Hepatocyte (in vitro differentiated cells): Measurements from ENCODE around the gene CNTNAP1. TPM values are rescaled to one million over a fixed set of nuclear protein-coding genes. Genes with fewer than 3 reads are reported as not detected.

Source experiments
- DNase-seq: peaks from one replicate; pipeline ENCODE4 v3.0.0-alpha.2; 2016; ENCODE audit warnings: low spot score
- H2AFZ ChIP-seq: fragments of 200-600 bp; sonication (generic); 2 replicates; pipeline ENCODE4 v1.6.0; 2016; ENCODE audit warnings: antibody characterized with exemption, mild to moderate bottlenecking
- H3K27ac ChIP-seq: fragments of 200-600 bp; sonication (generic); 2 replicates; pipeline ENCODE4 v1.5.1; 2016; ENCODE audit warnings: mild to moderate bottlenecking
- H3K27me3 ChIP-seq: fragments of 200-600 bp; sonication (generic); 2 replicates; pipeline ENCODE4 v1.6.1; 2016
- H3K36me3 ChIP-seq: fragments of 200-600 bp; sonication (generic); replicated peaks from 2 replicates; pipeline ENCODE4 v1.5.1; 2016; ENCODE audit warnings: low read depth; ENCODE audit not compliant: insufficient read depth
- H3K4me1 ChIP-seq: fragments of 200-600 bp; sonication (generic); 2 replicates; pipeline ENCODE4 v1.5.1; 2016; ENCODE audit warnings: mild to moderate bottlenecking, moderate library complexity; ENCODE audit not compliant: insufficient read depth
- H3K4me2 ChIP-seq: fragments of 200-600 bp; sonication (generic); 2 replicates; pipeline ENCODE4 v1.6.0; 2016
- H3K4me3 ChIP-seq: fragments of 200-600 bp; sonication (generic); 2 replicates; pipeline ENCODE4 v1.5.1; 2016; ENCODE audit warnings: mild to moderate bottlenecking
- H3K79me2 ChIP-seq: fragments of 200-600 bp; sonication (generic); 2 replicates; pipeline ENCODE4 v1.6.0; 2017; ENCODE audit warnings: mild to moderate bottlenecking
- H3K9me2 ChIP-seq: fragments of 200-600 bp; sonication (generic); replicated peaks from 2 replicates; pipeline ENCODE4 v1.6.0; 2017; ENCODE audit warnings: mild to moderate bottlenecking; ENCODE audit not compliant: insufficient read depth
- H3K9me3 ChIP-seq: fragments of 200-600 bp; sonication (generic); 2 replicates; pipeline ENCODE4 v1.5.1; 2016; ENCODE audit warnings: low read depth, mild to moderate bottlenecking
- H4K20me1 ChIP-seq: fragments of 200-600 bp; sonication (generic); 2 replicates; pipeline ENCODE4 v1.6.0; 2016; ENCODE audit warnings: mild to moderate bottlenecking; ENCODE audit not compliant: insufficient read depth, poor library complexity, severe bottlenecking
- CTCF ChIP-seq: fragments of 200-600 bp; sonication (generic); IDR thresholded peaks from 2 replicates; pipeline ENCODE4 v1.5.1; 2016; ENCODE audit warnings: antibody characterized with exemption, mild to moderate bottlenecking; ENCODE audit not compliant: poor library complexity
- EZH2 ChIP-seq: fragments of 200-600 bp; sonication (generic); IDR thresholded peaks from 2 replicates; pipeline ENCODE4 v1.6.1; 2016; ENCODE audit warnings: antibody characterized with exemption, mild to moderate bottlenecking, borderline replicate concordance
- EZH2phosphoT487 ChIP-seq: fragments of 200-600 bp; sonication (generic); IDR thresholded peaks from one replicate; pipeline ENCODE4 v1.6.1; 2018; ENCODE audit warnings: antibody characterized with exemption, mild to moderate bottlenecking, low read depth, moderate library complexity; ENCODE audit not compliant: unreplicated experiment, severe bottlenecking
- WGBS: methylation state at CpG from one replicate; pipeline ENCODE4 v1.1.6; 2016; ENCODE audit warnings: low lambda C conversion rate; ENCODE audit errors: missing lambda C conversion rate; 5-methylcytosine and 5-hydroxymethylcytosine counted together
- polyA plus RNA-seq: library from polyadenylated mRNA; unstranded; fragments of >200 nt; fragmentation: Nextera tagmentation; extraction: Ambion mirVana; gene quantifications from 2 replicates; pipeline ENCODE4 v1.2.1, GENCODE V29; 2016
- total RNA-seq: library from RNA; depleted of rRNA; stranded (reverse); fragments of >200 nt; gene quantifications from 2 replicates; pipeline ENCODE4 v1.2.3, GENCODE V29; 2014

Gene CNTNAP1
- total and polyA plus RNA-seq, 2 experiments from 2014 or later = 2.6 to 4.4 TPM

GRCh38 chr17:42692489-42692888 lies 10.2 kb downstream of the CNTNAP1 start:
- Histone ChIP-seq H3K79me2 (no peaks in the 10 kb centered on the region), H3K9me2 (no peaks in the 10 kb centered on the region), H3K4me1 (no peaks in the 10 kb centered on the region), H2AFZ (no peak overlapping the region), H3K4me3 (no peak overlapping the region), H3K27me3 (no peaks in the 10 kb centered on the region), H3K36me3 (no peaks in the 10 kb centered on the region), H3K9me3 (no peaks in the 10 kb centered on the region), H3K4me2 (no peak overlapping the region), H3K27ac (no peak overlapping the region), H4K20me1 (no peaks in the 10 kb centered on the region)
- WGBS = 93% methylated on average over 11 of the region's 11 CpGs
- TF ChIP-seq EZH2phosphoT487 = no peak
- no peak for DNase-seq

- WGBS = 87% methylated on average over 3 of the region's 3 CpGs
These were observed 12.2 kb downstream of the CNTNAP1 start for GRCh38 chr17:42694524-42694923.

GRCh38 chr17:42695500-42695899 lies 13.2 kb downstream of the CNTNAP1 start:
- no peak for DNase-seq
- no peaks in the 10 kb centered on the region for H3K9me3 ChIP-seq
- TF ChIP-seq CTCF (no peak), EZH2 (no peak), EZH2phosphoT487 (no peak)

More at GRCh38 chr17:42694524-42694923, 12.2 kb downstream of the CNTNAP1 start:
- TF ChIP-seq EZH2phosphoT487 = no peak
- TF ChIP-seq CTCF = no peak
- TF ChIP-seq EZH2 = no peak
- no peaks in the 10 kb centered on the region for H3K9me3 ChIP-seq
- no peak overlapping the region for H3K4me3 ChIP-seq
- no peaks in the 10 kb centered on the region for H3K36me3 ChIP-seq
- no peak for DNase-seq
- no peaks in the 10 kb centered on the region for H3K79me2 ChIP-seq
- H2AFZ ChIP-seq = no peak overlapping the region
- no peaks in the 10 kb centered on the region for H3K9me2 ChIP-seq
- no peaks in the 10 kb centered on the region for H3K4me1 ChIP-seq
- H4K20me1 ChIP-seq = no peaks in the 10 kb centered on the region
- no peak overlapping the region for H3K27ac ChIP-seq
- no peaks in the 10 kb centered on the region for H3K27me3 ChIP-seq
- no peak overlapping the region for H3K4me2 ChIP-seq

GRCh38 chr17:42697108-42697811 lies 14.9 kb downstream of the CNTNAP1 start:
- Histone ChIP-seq H3K4me3 (no peak overlapping the region), H3K36me3 (no peaks in the 10 kb centered on the region)
- WGBS = 97% methylated on average over 19 of the region's 19 CpGs

More at GRCh38 chr17:42695500-42695899, 13.2 kb downstream of the CNTNAP1 start:
- Histone ChIP-seq H3K79me2 (no peaks in the 10 kb centered on the region), H3K4me2 (no peak overlapping the region), H3K27me3 (no peaks in the 10 kb centered on the region), H3K9me2 (no peaks in the 10 kb centered on the region), H3K4me1 (no peaks in the 10 kb centered on the region), H2AFZ (no peak overlapping the region), H3K36me3 (no peaks in the 10 kb centered on the region), H3K4me3 (no peak overlapping the region), H4K20me1 (no peaks in the 10 kb centered on the region), H3K27ac (no peak overlapping the region)
- 97% methylated on average over 20 of the region's 20 CpGs for WGBS

More at GRCh38 chr17:42697108-42697811, 14.9 kb downstream of the CNTNAP1 start:
- no peak for TF ChIP-seq EZH2phosphoT487
- TF ChIP-seq CTCF = no peak
- no peak for TF ChIP-seq EZH2
- DNase-seq = no peak
- Histone ChIP-seq H3K4me1 (no peaks in the 10 kb centered on the region), H3K4me2 (no peak overlapping the region), H3K9me3 (no peaks in the 10 kb centered on the region), H3K9me2 (no peaks in the 10 kb centered on the region), H4K20me1 (no peaks in the 10 kb centered on the region), H3K27me3 (no peaks in the 10 kb centered on the region), H2AFZ (no peak overlapping the region), H3K27ac (no peak overlapping the region), H3K79me2 (no peaks in the 10 kb centered on the region)
